GM21737 (cell line): ENCODE data around the gene PCNX2.

Experiments used
- ATAC-seq: cut with Tn5 transposase; IDR thresholded peaks from one replicate; pipeline ENCODE4 v1.9.1; 2021; ENCODE audit warnings: mild to moderate bottlenecking, moderate library complexity; ENCODE audit not compliant: unreplicated experiment

PCNX2 gene

DNA sequence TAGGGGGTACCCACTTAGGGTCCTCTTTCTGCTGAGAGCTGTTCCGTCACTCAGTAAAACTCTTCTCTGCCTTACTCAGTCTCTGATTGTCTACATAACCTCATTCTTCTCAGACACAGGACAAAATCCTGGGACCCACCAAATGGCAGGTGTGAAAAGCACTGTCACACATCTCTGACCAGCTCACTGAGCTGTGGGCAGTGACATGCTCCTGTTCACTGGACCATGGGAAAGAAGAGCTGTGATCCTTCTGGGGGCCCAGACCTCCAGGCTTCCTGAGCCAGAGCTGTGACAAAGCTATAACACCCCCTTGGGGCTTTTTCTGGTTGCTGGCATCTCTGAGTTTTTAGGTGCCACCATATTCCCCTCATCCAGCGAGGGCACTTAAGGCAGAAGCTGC lies 229.4 kb downstream of the PCNX2 start:
- no peak for ATAC-seq

DNA sequence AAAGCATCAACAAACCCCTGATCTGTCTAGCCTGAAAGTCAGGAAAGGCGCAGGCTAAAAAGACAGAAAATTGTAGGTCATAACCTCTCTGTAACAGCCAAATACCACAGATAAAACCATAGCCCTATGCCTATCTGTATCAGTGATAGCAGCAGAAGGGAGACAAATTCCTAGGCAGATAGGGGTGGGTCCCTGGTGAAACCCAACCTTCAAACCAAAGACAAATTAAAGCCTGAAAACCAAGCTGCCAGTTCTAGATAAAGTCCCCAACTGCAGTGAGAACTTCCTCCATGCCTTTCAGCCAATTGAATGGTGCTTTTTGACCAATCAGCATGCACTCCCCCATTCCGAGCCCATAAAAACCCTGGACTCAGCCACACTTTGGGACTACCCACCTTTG lies 229.8 kb downstream of the PCNX2 start:
- ATAC-seq = no peak

DNA sequence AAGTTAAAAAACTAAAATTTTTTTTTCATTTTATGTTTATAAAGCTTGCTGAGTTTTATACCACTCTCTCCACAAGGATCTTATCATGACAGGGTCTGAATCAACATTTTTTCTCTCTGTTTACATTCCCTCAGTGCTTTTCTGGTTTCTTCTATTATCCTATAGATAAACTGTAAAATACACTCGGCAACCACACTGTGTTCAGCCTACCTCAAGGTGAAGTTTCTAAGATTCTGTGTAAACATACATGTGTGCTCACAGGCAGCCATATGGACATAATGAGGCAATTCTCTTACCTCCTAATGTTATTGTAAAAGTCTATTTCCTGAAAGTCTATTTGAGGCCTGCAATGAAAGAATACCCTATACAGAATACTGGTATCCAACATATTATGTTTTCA lies 230.5 kb downstream of the PCNX2 start:
- ATAC-seq = no peak

- no peak for ATAC-seq
Measured at GRCh38 chr1:233063462-233063861, 232.1 kb downstream of the PCNX2 start.

GRCh38 chr1:233061265-233061664 lies 234.3 kb downstream of the PCNX2 start:
- no peak for ATAC-seq

DNA sequence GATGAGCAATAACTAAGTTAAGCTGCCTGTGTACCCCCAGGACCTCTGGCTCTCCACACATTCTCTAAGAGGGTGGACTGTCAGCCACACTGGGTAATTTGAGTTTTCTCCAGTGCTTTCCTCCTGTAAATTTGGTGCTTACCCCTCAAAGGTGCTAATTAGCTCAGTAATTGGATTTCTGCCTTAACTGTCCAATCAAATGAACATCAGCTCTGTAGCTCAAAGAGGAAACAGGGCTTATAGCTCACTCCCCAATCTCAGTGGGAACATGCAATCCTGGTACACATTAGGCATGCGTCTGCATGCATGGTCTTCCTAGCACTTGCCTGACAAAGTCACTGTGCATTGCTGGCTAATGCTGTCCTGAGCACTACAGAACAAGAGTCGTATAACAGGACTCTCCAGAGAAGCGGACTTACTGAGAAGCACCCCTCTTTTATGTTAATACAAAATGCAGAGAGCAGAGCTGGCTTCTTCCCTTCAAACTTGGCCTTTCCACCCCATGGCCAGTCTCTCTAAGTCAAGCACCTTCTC lies 235.0 kb downstream of the PCNX2 start:
- no peak for ATAC-seq

GRCh38 chr1:233057836-233058235 lies 237.7 kb downstream of the PCNX2 start:
- no peak for ATAC-seq

- ATAC-seq = no peak
Measured at GRCh38 chr1:233055879-233056641, 239.5 kb downstream of the PCNX2 start.

- no peak for ATAC-seq
Measured at GRCh38 chr1:233045588-233045987, 249.9 kb downstream of the PCNX2 start.

- no peak for ATAC-seq
Measured at GRCh38 chr1:233042834-233043233, 252.7 kb downstream of the PCNX2 start.

GRCh38 chr1:233040494-233040893 lies 255.0 kb downstream of the PCNX2 start:
- no peak for ATAC-seq

GRCh38 chr1:233038581-233038980 lies 256.9 kb downstream of the PCNX2 start:
- ATAC-seq = no peak

GRCh38 chr1:233037843-233038242 lies 257.7 kb downstream of the PCNX2 start:
- ATAC-seq = no peak

DNA sequence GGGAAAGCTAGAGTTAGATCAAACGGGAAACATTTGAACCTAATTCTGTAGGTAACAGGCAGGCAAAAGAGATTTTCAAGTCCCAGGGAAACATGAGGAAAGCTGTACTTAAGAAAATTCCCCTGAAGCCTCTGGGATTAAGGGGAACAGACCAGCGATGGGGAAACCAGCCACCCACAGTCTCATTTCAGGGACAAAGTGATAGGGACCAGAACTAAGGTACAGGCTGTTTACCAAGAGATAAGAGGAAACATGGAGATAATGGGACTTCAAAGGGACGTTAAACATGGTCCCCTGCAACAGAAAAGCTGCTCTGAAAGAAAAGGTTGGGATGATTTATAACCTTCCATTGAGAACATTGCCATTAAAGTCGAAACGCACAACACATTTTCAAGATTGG lies 260.7 kb downstream of the PCNX2 start:
- no peak for ATAC-seq

- no peak for ATAC-seq
Measured at GRCh38 chr1:233033361-233033760, 262.2 kb downstream of the PCNX2 start.

GRCh38 chr1:233032916-233033315 lies 262.6 kb downstream of the PCNX2 start:
- ATAC-seq = no peak

DNA sequence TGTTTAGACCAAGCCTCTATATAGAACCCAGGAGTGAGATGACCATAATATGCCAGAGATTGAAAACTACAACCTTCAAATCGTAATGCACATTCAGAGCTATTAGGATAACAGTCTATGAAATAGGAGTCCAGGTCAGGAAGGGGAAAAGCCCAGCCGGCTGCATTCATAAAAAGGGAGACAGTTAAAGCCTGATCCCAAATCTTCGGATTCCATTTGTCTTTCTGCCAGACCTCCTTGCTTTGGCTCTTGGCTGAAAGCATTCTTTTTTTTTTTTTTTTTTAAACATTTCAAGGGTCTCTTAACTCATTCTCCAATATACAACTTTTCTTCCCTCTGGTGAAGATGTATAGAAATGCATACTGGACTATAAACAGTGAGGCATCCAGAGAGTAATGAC lies 264.0 kb downstream of the PCNX2 start:
- no peak for ATAC-seq

GRCh38 chr1:233027046-233027445 lies 268.5 kb downstream of the PCNX2 start:
- no peak for ATAC-seq

DNA sequence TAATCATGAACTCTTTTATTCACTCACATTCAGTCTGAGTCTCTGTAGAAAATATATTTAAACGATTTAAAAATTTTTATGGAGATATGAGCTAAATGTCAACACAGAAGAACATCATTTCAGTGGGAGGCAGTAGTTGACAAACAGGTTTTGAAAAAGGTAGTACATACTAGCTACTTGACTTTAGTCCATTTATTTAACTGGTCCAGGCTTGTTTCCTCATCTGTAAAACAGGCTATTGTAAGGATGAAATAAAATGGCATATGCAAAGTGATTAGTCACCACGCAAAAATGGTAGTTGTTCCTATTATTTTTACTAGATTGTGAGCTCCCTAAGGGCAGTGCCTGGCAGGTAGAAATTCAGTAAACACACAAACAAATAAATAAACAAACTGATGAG lies 270.0 kb downstream of the PCNX2 start:
- no peak for ATAC-seq

GRCh38 chr1:233025157-233025556 lies 270.4 kb downstream of the PCNX2 start:
- no peak for ATAC-seq

- no peak for ATAC-seq
Measured at GRCh38 chr1:233024199-233024598, 271.3 kb downstream of the PCNX2 start.

DNA sequence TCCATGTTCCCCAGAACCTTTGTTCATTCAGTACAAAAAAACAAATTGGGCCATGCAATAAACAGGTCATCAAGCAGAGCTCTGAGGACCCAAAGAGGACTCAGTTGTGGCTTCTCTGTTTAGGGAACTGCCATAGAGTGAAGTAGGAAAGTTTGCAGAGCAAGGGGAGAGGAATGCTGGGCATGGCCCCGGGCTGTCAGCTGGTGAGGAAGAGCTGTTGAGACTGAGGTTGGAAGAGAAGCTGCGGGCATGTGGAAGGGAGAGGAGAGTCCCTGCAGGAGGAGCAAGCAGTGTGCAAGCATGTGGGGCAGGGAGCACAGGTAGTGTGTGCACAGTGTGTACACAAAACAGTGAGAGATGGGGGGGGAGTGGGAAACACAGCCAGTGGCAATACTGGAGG lies 273.3 kb downstream of the PCNX2 start:
- no peak for ATAC-seq

- ATAC-seq = no peak
Measured at GRCh38 chr1:233020426-233020825, 275.1 kb downstream of the PCNX2 start.
